Gastroesophageal sphincter (tissue), 3 donors: ENCODE results near the gene CNTNAP2.

Source experiments
- EP300 ChIP-seq: sonication (generic); formaldehyde crosslinking; IDR thresholded peaks from one replicate; pipeline ENCODE4 v1.6.1; 2017; ENCODE audit warnings: antibody characterized with exemption, mild to moderate bottlenecking
- POLR2A ChIP-seq, 2 donors: fragments of 450-650 bp; IDR thresholded peaks; one replicate each; pipeline ENCODE4 v1.6.1; 2017; ENCODE audit warnings: antibody characterized with exemption in 2 of 2, mild to moderate bottlenecking in 2 of 2, moderate library complexity in 1 of 2
- POLR2AphosphoS5 ChIP-seq: sonication (generic); formaldehyde crosslinking; IDR thresholded peaks from one replicate; pipeline ENCODE4 v1.6.1; 2017; ENCODE audit warnings: antibody characterized with exemption
- TF ChIP-seq, protein P1 (sequence below), 4 experiments: fragments of 200-600 bp in 2 of 4; fragments of 450-650 bp in 2 of 4; sonication (generic) in 1 of 4; IDR thresholded peaks; one replicate each; pipeline ENCODE4 v1.5.1; 2017 to 2019; ENCODE audit warnings: antibody characterized with exemption in 4 of 4, mild to moderate bottlenecking in 2 of 4, moderate library complexity in 2 of 4

DNA sequence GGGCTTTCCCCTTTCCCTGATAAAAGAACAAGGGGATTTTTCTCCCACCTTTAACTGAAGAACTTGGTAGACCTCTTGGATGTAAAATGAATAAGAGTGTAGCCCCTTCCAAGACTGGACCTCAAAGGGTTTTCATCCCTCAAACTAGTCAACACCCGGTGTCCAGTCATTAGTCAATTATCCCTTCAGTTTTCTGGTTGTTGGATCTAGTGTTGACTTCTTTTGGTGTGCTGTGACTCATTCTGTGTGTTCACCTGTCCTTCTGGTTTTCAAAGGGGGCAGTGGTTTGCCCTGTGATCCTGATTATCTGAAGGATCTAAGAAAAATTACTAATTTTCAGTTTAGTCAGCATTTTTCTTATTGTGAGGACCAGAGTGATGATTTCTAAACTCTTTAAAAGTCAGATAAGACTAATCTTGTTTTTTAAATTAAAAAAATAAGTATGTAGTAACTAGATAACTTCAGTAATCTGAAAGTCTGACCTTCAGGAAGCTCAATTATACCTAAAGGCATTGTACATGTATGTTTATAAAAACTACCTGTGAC is 583.5 kb downstream of the CNTNAP2 start:
- TF ChIP-seq, protein P1, sequence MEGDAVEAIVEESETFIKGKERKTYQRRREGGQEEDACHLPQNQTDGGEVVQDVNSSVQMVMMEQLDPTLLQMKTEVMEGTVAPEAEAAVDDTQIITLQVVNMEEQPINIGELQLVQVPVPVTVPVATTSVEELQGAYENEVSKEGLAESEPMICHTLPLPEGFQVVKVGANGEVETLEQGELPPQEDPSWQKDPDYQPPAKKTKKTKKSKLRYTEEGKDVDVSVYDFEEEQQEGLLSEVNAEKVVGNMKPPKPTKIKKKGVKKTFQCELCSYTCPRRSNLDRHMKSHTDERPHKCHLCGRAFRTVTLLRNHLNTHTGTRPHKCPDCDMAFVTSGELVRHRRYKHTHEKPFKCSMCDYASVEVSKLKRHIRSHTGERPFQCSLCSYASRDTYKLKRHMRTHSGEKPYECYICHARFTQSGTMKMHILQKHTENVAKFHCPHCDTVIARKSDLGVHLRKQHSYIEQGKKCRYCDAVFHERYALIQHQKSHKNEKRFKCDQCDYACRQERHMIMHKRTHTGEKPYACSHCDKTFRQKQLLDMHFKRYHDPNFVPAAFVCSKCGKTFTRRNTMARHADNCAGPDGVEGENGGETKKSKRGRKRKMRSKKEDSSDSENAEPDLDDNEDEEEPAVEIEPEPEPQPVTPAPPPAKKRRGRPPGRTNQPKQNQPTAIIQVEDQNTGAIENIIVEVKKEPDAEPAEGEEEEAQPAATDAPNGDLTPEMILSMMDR (IDR thresholded peaks at IDR 0.05): no peak
- no peak for TF ChIP-seq POLR2A (IDR thresholded peaks at IDR 0.05)
- no peak for TF ChIP-seq POLR2AphosphoS5
- TF ChIP-seq EP300: no peak
